Ovary (tissue), 9 donors: ENCODE measurements around the gene EFCC1. TPM values are rescaled to one million over a fixed set of nuclear protein-coding genes. Genes with fewer than 3 reads are reported as not detected.

Experiments
- DNase-seq, 5 donors: peaks; one replicate each; pipeline ENCODE4 v3.0.0-alpha.2; 2019 to 2020
- H3K27ac ChIP-seq, 2 donors: fragments of 200-600 bp; one replicate each; pipeline versions ENCODE4 v1.5.1 to v1.8.0; 2019 to 2022
- H3K27me3 ChIP-seq: fragments of 200-600 bp; one replicate; pipeline ENCODE4 v1.8.0; 2022
- H3K36me3 ChIP-seq: fragments of 200-600 bp; sonication (generic); one replicate; pipeline ENCODE4 v1.5.1; 2019
- H3K4me1 ChIP-seq: one replicate; pipeline ENCODE4 v1.8.1; 2013; ENCODE audit warnings: mild to moderate bottlenecking, moderate library complexity; ENCODE audit not compliant: insufficient read depth
- H3K4me3 ChIP-seq: fragments of 200-600 bp; sonication (generic); one replicate; pipeline ENCODE4 v1.5.1; 2017
- H3K9me3 ChIP-seq, 2 donors: fragments of 200-600 bp in 1 of 2; sonication (generic) in 1 of 2; one replicate each; pipeline versions ENCODE4 v1.5.1 to v1.8.1; 2013 to 2019; ENCODE audit warnings: mild to moderate bottlenecking in 1 of 2, moderate library complexity in 1 of 2
- CTCF ChIP-seq, 3 donors: fragments of 450-650 bp in 2 of 3; fragments of 200-600 bp in 1 of 3; IDR thresholded peaks; one replicate each; pipeline versions ENCODE4 v1.5.1 to v1.8.0; 2016 to 2022; ENCODE audit warnings: antibody characterized with exemption in 3 of 3, mild to moderate bottlenecking in 1 of 3
- EP300 ChIP-seq: sonication (generic); formaldehyde crosslinking; IDR thresholded peaks from one replicate; pipeline ENCODE4 v1.6.1; 2017; ENCODE audit warnings: antibody characterized with exemption
- POLR2A ChIP-seq: fragments of 450-650 bp; IDR thresholded peaks from one replicate; pipeline ENCODE4 v1.6.1; 2017; ENCODE audit warnings: antibody characterized with exemption, mild to moderate bottlenecking, moderate library complexity
- WGBS, 3 donors: extraction: QIAGEN DNeasy Blood & Tissue Kit in 1 of 3; methylation state at CpG; one replicate each; pipeline versions ENCODE4 v1.1.5 to v1.1.7; 2013 to 2017; 5-methylcytosine and 5-hydroxymethylcytosine counted together
- intact Hi-C, 4 donors: fragments of 100-400 bp; cut with DNase I; formaldehyde crosslinking; loops; one replicate each; pipeline versions ENCODE4 v1.11.0 to v1.15.1; 2022 to 2023
- polyA plus RNA-seq, 2 donors: library from polyadenylated mRNA; stranded (reverse); fragments of 200-250 nt in 1 of 2; fragments of 350-450 nt in 1 of 2; fragmentation: Illumina TruSeq in 1 of 2; extraction: RNeasy Lipid Tissue Mini Kit (QIAGEN cat#74804) in 1 of 2; gene quantifications; one replicate each; pipeline ENCODE4 v1.2.3, GENCODE V29; 2013 to 2014
- total RNA-seq, 7 donors: library from RNA; depleted of rRNA in 2 of 7; stranded (reverse); fragments of >200 nt in 2 of 7; fragmentation: NEBNext Ultra II Directional in 3 of 7; extraction: Animal tissue kit (Norgen Biotek cat#: 25700) in 3 of 7; gene quantifications; one replicate each; pipeline versions ENCODE4 v1.1.0 to v1.2.4, GENCODE V29; 2016 to 2023
- donor health status: DM: no; HTN: no; CAD: no; lungs with moderate emphysema.
- donor health status: DM: no; HTN: no; CAD: no.
- donor health status: Bipolar disorder and iron deficiency.
- donor health status: DM: yes; HTN: yes; CAD: no.
- donor health status: DM: no; HTN: no; CAD: no.
- donor health status: DM: yes; HTN: yes; CAD: no.

EFCC1 gene
- total and polyA plus RNA-seq, 9 donors = 3.7 to 15.5 (median 7.8) TPM

- no peak overlapping the region for H3K27ac ChIP-seq
- no peaks in the 10 kb centered on the region for H3K27me3 ChIP-seq
- no peak overlapping the region for H3K4me3 ChIP-seq
- WGBS, 3 donors = 88 to 97% (median 94%) methylated on average over 12 of the region's 12 CpGs
- peaks cover 16% of the 10 kb centered on the region for H3K4me1 ChIP-seq
- H3K9me3 ChIP-seq = no peaks in the 10 kb centered on the region
- DNase-seq = peak in 2 of 5 donors; percentile 11 to 28
- intact Hi-C loops = loop anchor here in 1 of 4 donors (5.0 kb wide), 1 partner anchor 197 kb away; the partner anchor contains the start of gene COPG1
- no peaks in the 10 kb centered on the region for H3K36me3 ChIP-seq
- TF ChIP-seq POLR2A = no peak
- TF ChIP-seq CTCF (IDR thresholded peaks at IDR 0.05) = no peak
- no peak for TF ChIP-seq EP300
These were observed 49.6 kb downstream of the EFCC1 start for GRCh38 chr3:129050556-129051295.

GRCh38 chr3:129051871-129052340 lies 50.8 kb downstream of the EFCC1 start:
- TF ChIP-seq POLR2A = no peak
- no peak for TF ChIP-seq EP300
- no peak for TF ChIP-seq CTCF (IDR thresholded peaks at IDR 0.05)
- intact Hi-C loops = loop anchor here in 1 of 4 donors (5.0 kb wide), 1 partner anchor 195 kb away; the partner anchor contains the start of gene COPG1
- no peaks in the 10 kb centered on the region for H3K27me3 ChIP-seq
- H3K4me1 ChIP-seq = peaks cover 11% of the 10 kb centered on the region
- no peaks in the 10 kb centered on the region for H3K36me3 ChIP-seq
- H3K4me3 ChIP-seq = no peak overlapping the region
- peak overlapping the region in 1 of 2 donors; percentile 56 for H3K27ac ChIP-seq
- H3K9me3 ChIP-seq = no peaks in the 10 kb centered on the region
- DNase-seq = peak in 1 of 5 donors; percentile 17
- WGBS, 3 donors = 48 to 55% (median 53%) methylated on average over 5 of the region's 5 CpGs

GRCh38 chr3:129052675-129053074 lies 51.6 kb downstream of the EFCC1 start:
- no peak overlapping the region for H3K4me3 ChIP-seq
- H3K4me1 ChIP-seq = peaks cover 11% of the 10 kb centered on the region
- intact Hi-C loops = loop anchor here in 1 of 4 donors (5.0 kb wide), 1 partner anchor 195 kb away; the partner anchor contains the start of gene COPG1
- no peaks in the 10 kb centered on the region for H3K36me3 ChIP-seq
- H3K27me3 ChIP-seq = no peaks in the 10 kb centered on the region
- TF ChIP-seq EP300 = no peak
- no peak for TF ChIP-seq POLR2A
- TF ChIP-seq CTCF (IDR thresholded peaks at IDR 0.05) = no peak
- H3K27ac ChIP-seq = peak overlapping the region in 1 of 2 donors; percentile 56
- WGBS, 3 donors = 49 to 63% (median 57%) methylated on average over 6 of the region's 6 CpGs
- peak; percentile 38 to 69 (median 57) for DNase-seq
- no peaks in the 10 kb centered on the region for H3K9me3 ChIP-seq

- intact Hi-C loops = loop anchor here in 2 of 4 donors (5.0 kb wide), 1 partner anchor 193 kb away; the partner anchor contains the start of gene COPG1 (in 2 of the 2)
- Histone ChIP-seq H3K4me3 (no peak overlapping the region), H3K27ac (no peak overlapping the region), H3K27me3 (no peaks in the 10 kb centered on the region), H3K36me3 (no peaks in the 10 kb centered on the region), H3K4me1 (peaks cover 14% of the 10 kb centered on the region), H3K9me3 (no peaks in the 10 kb centered on the region)
- WGBS, 3 donors = 6 to 56% (median 23%) methylated on average over 3 of the region's 3 CpGs
- TF ChIP-seq CTCF (IDR thresholded peaks at IDR 0.05) (no peak), EP300 (no peak), POLR2A (no peak)
- no peak for DNase-seq
These were observed 53.6 kb downstream of the EFCC1 start for GRCh38 chr3:129054605-129055104.
